ENCODE results near the gene MCEMP1.

MCEMP1 gene, protein sequence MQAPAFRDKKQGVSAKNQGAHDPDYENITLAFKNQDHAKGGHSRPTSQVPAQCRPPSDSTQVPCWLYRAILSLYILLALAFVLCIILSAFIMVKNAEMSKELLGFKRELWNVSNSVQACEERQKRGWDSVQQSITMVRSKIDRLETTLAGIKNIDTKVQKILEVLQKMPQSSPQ

GRCh38 chr19:7676854-7677253 is at the start of gene MCEMP1:
Gene MCEMP1, plus strand, starts transcription at chr19:7677090. Its CDS starts 31 bp downstream, at chr19:7677121.
- no peak for DNase-seq

GRCh38 chr19:7627166-7627565 is 49.7 kb upstream of the MCEMP1 start:
- no peak for DNase-seq

DNA sequence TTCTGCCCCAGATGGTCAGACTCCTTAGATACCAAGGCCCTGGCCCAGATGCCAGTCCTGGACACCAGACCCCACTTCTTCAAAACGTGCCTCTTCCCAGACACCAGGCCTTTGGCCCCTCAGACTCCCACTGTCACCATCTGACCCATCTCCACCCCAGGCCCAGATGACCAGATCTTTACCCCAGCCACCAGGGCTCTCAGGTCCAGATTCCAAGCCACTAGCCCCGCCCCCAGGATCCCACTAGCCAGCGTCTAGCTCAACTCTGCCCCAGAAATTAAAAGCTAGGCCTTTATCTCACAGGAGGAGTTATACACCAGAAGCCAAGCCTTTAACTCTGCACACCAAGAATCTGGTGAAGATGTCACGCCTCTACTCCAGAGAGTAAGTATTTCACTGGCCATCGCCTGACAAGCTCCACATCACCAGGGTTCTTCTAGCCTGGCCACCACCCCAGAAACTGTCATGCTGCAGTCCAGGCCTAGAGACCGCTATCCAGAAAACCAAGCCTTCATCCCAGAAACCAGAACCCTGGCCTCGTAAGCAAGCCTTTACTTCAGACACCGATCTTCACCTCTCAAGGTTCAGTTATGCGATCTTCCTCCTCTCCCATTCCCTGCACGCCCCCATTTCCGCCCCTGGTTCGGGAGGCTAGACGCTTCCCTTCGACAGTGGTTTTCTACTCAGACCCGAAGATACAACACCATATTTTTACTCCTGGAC is 48.1 kb upstream of the MCEMP1 start:
- DNase-seq = no peak

- peak; percentile 96 for DNase-seq
Observed at GRCh38 chr19:7629347-7630054, 47.4 kb upstream of the MCEMP1 start, which contains the start of the genes PET100 and XAB2. Gene PET100, plus strand, starts transcription at chr19:7629793. Its CDS starts 41 bp downstream, at chr19:7629834. Gene XAB2, minus strand, starts transcription at chr19:7629545. Its CDS starts 18 bp downstream, at chr19:7629527.

DNA sequence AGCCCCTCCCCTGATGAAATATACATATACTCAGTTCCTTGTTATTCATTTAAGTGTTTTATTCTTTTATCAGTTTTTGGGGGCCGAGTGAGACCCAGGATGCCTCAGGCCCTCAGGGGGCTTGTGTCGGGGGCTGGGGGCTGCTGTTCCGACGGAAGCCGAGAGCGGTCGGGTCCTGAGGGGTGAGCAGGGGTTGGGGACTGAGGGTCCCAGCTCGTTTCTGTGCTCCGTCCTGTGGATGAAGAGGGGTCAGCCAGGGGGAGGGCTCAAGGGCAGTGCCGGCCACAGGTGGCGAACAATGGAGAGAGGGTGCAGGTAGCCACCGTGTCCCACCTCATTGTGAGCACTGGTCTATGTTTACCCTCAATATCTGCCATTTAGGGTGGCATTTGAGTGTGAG is 45.3 kb upstream of the MCEMP1 start:
- no peak for DNase-seq

DNA sequence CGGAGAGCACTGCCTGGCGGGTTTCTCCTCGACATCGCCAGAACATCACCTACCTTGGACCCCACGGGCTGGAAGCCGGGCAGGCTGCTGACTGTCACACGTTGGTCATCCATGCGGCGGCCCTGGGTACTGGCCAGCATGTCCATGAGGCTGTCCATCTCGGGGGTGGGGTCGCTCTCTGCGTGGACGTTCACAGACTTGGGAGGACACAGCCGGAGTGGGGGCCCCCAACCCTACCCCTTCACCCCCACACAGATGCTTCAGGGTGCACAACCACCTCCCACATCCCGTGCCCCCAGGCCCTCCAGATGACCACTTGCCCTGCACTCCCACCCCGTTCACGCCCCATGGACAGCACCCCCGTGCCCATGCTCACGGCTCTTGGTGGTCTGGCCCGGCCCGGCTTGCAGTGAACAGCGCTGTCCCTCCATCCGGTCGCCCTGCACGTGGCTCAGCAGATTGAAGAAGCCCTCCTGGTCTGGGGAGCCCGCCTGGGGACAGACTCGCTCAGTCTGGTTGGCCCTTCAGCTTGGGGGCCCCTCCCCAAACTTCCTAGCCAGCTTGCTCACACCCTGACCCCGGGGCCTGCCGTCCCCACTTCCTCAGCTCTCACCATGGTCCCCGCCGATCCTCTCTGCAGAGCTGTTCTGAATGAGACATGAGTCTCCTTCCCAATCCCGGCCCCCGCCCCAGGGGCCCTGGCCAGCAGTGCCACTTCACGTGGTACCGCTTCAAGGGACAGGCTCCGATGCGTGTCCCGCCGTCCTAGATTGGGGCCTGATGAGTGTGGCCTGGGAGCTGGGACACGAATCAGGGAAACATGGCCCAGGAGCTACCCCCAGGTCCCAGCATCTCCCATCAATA is 44.3 kb upstream of the MCEMP1 start:
- DNase-seq = no peak

GRCh38 chr19:7633698-7634097 is 43.2 kb upstream of the MCEMP1 start, which contains the start of gene PCP2:
Gene PCP2, minus strand, starts transcription at chr19:7633719. Its CDS starts 262 bp downstream, at chr19:7633457.
- DNase-seq = no peak

- DNase-seq = no peak
Observed at GRCh38 chr19:7635670-7636069, 41.2 kb upstream of the MCEMP1 start.

GRCh38 chr19:7636317-7636690 is 40.6 kb upstream of the MCEMP1 start:
- no peak for DNase-seq

DNA sequence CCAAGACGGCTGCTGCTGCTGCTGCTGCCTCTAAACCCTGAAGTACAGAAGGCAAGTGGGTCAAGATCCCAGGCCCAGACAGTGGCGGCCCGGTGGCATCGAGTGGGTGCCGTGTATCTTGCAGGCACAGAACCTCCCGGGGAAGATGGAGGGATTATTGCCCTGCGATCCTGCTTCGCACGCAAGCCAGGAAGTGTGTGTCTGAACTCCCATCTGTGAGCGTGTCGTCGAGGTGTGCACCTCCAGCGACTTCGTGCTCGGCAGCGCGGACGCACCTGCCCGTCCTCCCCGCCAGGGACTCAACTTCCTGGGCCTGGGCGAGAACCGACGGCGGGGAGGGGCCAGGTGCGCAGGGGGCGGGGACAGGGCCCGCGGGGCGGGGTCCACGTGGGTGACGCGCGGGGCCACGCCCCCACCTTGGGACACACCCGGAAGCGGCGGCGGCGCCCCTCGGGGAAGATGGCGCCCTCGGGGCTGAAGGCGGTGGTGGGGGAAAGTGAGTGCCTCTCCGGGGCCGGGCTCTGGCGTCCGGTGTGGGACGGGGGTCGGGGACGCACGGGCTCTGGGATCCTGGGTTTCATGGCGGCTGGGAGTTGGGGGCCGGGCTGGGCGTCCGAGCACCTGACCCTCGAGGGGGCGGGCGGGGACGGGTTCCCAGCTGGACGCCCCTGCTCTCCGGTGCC is 40.1 kb upstream of the MCEMP1 start, which contains the start of gene STXBP2:
Gene STXBP2, plus strand, starts transcription at position 420 of the 683 bp plus-strand sequence. Its CDS starts 40 bp downstream, at position 460.
- DNase-seq = no peak

DNA sequence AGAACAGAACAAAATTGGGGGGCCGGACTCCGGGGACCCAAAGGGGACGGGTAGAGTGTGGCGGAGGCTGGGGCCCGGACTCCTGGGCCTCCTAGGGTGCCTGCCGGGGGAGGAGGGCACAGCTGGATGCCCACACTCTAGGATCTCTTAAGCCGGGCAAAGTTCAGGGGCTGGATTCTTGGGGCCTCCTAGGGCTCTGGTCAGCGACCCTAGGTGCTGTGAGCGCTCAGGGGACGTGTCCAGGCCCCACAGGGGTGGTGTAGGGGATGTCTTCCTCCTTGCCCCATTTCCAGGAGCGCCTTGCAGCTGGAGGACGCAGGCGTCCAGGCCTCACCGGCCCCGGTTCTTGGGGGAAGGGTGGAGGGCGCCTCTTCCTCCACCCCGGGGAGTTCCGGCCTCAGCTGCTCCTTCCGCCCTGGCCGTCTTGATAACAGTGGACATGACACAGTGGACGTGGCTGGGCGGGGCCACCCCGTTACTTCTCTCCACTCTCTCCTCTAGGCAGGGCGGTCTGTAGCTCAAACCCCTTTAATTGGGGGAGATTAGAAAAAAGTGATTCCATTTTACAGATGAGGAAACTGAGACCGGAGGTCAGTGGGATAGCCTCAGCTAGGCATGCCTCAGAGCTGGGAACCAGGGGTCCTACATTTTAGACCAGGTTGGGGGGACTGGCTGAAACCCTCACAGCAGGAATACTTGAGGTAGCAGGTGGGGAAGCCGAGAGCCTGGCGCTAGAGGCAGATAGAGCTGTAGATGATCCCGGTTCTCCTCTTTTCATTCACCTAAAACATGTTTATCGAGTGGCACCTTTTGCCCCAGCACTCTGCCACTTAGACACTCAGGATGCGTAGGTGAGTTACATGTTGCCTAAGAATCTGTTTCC is 39.3 kb upstream of the MCEMP1 start:
- DNase-seq = no peak

- no peak for DNase-seq
Observed at GRCh38 chr19:7638802-7639465, 38.0 kb upstream of the MCEMP1 start.

- DNase-seq = no peak
Observed at GRCh38 chr19:7639863-7640348, 37.0 kb upstream of the MCEMP1 start.

DNA sequence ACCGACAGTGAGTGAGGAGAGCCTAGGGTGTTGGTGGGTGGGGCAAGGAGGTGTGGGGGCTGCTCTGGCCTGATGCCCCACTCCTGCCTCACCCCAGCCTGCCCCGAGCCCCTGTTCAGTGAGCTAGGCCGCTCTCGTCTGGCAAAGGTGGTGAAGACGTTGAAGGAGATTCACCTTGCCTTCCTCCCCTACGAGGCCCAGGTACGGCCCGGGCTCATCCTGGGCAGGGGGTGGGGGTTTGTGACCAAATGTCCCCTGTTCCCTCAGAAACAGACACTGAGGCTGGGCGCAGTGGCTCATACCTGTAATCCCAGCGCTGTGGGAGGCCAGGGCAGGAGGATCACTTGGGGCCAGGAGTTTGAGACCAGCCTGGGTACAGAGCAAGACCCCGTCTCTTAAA is 36.1 kb upstream of the MCEMP1 start:
- no peak for DNase-seq

DNA sequence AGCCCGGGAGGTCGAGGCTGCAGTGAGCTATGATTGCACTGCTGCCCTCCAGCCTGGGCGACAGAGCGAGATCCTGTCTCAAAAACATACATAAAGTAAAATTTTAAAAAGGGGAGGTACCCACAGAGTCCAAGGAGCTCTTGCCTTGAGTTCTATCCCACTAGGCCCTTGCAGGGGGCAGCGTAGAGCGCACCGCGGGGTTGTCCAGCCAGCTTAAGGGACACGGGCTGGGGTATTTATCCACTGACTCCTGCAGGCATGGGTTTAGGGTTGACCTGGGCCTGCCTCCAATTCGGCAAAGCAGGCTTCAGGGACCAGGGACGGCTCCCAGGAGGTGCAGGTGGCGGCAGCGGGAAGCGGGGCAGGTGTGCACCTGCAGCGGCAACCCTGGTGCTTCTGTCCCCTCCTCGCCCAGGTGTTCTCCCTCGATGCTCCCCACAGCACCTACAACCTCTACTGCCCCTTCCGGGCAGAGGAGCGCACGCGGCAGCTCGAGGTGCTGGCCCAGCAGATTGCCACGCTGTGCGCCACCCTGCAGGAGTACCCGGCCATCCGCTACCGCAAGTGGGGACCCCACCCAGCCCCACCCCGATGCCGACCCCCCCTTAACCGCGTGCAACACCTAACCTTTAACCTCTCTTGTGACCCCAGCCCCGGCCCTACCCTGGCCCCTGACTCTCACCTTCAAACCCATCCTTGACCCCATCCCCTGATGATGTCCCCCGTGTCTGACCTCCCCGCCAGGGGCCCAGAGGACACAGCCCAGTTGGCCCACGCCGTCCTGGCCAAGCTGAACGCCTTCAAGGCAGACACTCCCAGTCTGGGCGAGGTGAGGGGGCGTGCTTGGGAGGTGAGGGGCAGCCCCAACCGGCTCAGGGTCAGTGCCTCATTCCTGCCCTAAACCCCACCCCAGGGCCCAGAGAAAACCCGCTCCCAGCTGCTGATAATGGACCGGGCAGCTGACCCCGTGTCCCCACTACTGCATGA is 35.3 kb upstream of the MCEMP1 start:
- no peak for DNase-seq

DNA sequence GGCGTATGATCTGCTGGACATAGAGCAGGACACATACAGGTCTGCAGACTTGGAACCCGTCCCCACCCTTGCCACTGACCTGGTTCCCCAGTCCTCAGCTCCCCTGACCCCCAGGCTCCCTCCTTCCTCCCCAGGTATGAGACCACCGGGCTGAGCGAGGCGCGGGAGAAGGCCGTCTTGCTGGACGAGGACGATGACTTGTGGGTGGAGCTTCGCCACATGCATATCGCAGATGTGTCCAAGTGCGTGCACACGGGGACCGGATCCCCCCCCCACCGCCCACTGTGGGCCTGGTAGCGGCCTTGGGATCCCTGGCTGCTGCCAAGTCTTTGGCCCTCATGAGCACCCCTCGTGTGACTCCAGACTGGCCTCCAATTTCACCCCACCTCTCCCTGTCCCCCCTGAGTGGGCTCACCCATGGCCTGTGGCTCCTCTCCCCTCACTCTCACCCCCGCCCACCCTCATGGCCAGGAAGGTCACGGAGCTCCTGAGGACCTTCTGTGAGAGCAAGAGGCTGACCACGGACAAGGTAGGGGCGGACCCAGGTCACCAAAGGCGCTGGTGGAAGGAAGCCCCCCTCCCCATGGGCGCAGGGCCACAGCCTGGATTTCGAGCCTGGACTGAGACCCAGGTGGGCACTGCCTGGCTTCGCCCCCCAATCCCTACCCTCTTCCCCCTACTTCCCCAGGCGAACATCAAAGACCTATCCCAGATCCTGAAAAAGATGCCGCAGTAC is 34.4 kb upstream of the MCEMP1 start:
- no peak for DNase-seq

GRCh38 chr19:7643031-7643415 is 33.9 kb upstream of the MCEMP1 start:
- DNase-seq = no peak

Data from NCI-H1694 treated with DMSO at 0.1 percent for 48 hours (cell line).